Glomerular endothelial cell (primary cell): ENCODE results near the gene PATL2. TPM values are rescaled to one million over a fixed set of nuclear protein-coding genes. Genes with fewer than 3 reads are reported as not detected.
"Not testable (repeated sequence)": the region's sequence is repeated elsewhere in the genome, so short reads cannot be mapped to it uniquely, and the experiment has no call there.

Source experiments
- DNase-seq: peaks from one replicate; pipeline ENCODE4 v3.0.0-alpha.2; 2011; ENCODE audit warnings: low read depth, low spot score; ENCODE audit errors: extremely low read depth
- total RNA-seq: library from RNA; depleted of rRNA; stranded (reverse); fragments of >200 nt; gene quantifications from 2 replicates; pipeline ENCODE4 v1.2.3, GENCODE V29; 2015

PATL2 gene
- total RNA-seq, 1 donor from 2014 or later = 0.35 TPM

- DNase-seq = no peak
Observed at GRCh38 chr15:44656298-44656697, 54.8 kb downstream of the PATL2 start.

GRCh38 chr15:44654858-44655257, 56.3 kb downstream of the PATL2 start:
- no peak for DNase-seq

- no peak for DNase-seq
Observed at GRCh38 chr15:44647637-44648036, 63.5 kb downstream of the PATL2 start.

DNA sequence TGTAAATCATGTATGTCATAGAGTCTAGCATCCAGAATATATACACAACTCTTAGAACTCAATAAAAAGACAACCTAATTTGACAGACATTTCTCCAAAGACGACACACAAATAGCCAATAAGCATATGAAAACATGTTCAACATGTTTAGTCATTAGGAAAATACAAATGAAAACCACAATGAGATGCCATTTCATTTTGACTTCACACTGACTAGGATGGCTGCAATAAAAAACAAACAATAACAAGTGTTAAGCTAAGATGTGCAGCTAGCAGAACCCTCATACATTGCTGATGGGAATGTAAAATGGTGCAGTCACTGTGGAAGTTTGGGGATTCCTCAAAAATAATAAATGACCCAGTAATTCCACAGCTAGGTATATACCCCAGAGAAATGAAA, 64.1 kb downstream of the PATL2 start:
- no peak for DNase-seq

DNA sequence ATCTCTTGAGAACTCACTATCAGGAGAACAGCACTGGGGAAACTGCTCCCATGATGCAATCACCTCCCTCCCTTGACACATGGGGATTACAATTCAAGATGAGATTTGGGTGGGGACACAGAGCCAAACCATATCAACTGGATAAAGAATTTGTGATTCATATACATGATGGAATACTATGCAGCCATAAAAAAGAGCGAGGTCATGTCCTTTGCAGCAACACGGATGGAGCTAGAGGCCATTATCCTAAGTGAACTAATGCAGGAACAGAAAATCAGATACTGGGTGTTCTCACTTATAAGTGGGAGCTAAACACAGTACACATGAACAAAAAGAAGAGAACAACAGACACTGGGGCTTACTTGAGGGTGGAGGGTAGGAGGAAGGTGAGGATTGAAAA, 64.7 kb downstream of the PATL2 start:
- DNase-seq = no peak

GRCh38 chr15:44641651-44642050, 69.5 kb downstream of the PATL2 start:
- no peak for DNase-seq

- DNase-seq = no peak
Observed at GRCh38 chr15:44636976-44637375, 74.1 kb downstream of the PATL2 start.

DNA sequence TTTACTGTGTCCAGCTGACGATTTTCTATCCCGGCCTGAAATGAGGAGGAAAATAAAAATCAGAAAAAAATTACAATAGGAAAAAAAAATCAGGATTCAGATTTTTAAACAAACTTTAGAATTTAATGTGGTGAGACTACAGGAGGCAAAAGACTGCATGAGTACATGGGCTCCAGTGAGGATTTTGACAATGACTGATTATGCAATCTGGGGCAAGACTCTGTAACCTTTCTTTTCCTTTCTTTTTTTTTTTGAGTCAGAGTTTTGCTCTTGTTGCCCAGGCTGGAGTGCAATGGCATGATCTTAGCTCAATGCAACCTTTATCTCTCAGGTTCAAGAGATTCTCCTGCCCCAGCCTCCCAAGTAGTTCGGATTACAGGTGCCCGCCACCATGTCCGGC, 77.5 kb downstream of the PATL2 start:
- no peak for DNase-seq

GRCh38 chr15:44625286-44625685, 85.8 kb downstream of the PATL2 start:
- DNase-seq = not testable (repeated sequence)

- no peak for DNase-seq
Observed at GRCh38 chr15:44623178-44623577, 87.9 kb downstream of the PATL2 start.

- DNase-seq = no peak
Observed at GRCh38 chr15:44620081-44620480, 91.0 kb downstream of the PATL2 start.

DNA sequence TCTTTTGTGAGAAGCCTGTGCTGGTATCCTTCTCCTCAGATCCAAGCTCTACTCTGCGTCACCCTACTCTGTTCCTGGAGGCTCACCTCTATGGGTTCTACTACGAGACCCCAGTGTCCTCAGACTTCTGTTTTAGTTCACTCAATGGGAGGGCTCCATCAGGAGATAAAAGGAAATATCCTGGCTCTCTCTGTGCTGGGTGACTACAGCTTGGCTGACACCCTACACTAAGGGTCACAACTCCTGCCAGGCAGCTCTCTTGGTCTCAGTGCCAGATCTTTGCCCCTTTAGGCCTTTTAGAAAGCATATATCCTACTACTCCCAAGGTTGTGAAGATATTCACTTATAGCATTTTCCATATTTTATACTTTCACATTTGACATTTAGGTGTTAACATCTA, 94.1 kb downstream of the PATL2 start:
- DNase-seq = no peak

Other genes with a start within 250 kb of the PATL2 start
- gene EIF3J, start 174.2 kb downstream of the PATL2 start, total RNA-seq = 41.6 and 64.8 TPM in 2 replicates
- 36.3 and 43.3 TPM in 2 replicates for gene SPG11, start 47.7 kb downstream of the PATL2 start, total RNA-seq
- gene B2M, start 194 bp upstream of the PATL2 start, total RNA-seq = 3,781 and 4,884 TPM in 2 replicates
- 8.1 and 12.0 TPM in 2 replicates for gene TRIM69, start 25.2 kb upstream of the PATL2 start, total RNA-seq
- gene TERB2, start 245.4 kb upstream of the PATL2 start, total RNA-seq = not detected in 2 replicates